Measurements from ENCODE around the gene MEF2A.

The MEF2A gene

GRCh38 chr15:99605490-99605931, 39.7 kb downstream of the MEF2A start:
- DNase-seq (ENCODE audit: low read depth in 1 of 2, low spot score in 1 of 2), result no peak

DNA sequence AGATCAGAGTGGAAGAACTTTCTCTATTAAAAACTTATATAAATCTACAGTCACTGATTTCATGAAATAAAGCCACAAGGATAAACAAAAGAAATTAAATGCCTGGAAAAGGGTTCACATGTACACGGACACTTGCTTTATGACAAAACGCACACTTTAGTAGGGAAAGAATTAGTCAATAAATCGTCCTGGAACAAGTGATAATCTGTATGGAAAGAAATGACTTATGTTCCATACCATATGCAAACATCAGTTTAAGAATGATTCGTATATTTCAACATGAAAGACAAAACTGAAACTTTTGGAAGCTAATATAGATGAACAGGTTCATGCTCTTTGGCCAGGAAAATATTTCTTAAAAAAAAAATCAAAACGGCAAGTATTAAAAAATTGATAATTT, 40.2 kb downstream of the MEF2A start:
- no peak for DNase-seq (ENCODE audit: low read depth in 1 of 2, low spot score in 1 of 2)

GRCh38 chr15:99606646-99607045, 40.9 kb downstream of the MEF2A start:
- DNase-seq (ENCODE audit: low read depth in 1 of 2, low spot score in 1 of 2), result no peak

DNA sequence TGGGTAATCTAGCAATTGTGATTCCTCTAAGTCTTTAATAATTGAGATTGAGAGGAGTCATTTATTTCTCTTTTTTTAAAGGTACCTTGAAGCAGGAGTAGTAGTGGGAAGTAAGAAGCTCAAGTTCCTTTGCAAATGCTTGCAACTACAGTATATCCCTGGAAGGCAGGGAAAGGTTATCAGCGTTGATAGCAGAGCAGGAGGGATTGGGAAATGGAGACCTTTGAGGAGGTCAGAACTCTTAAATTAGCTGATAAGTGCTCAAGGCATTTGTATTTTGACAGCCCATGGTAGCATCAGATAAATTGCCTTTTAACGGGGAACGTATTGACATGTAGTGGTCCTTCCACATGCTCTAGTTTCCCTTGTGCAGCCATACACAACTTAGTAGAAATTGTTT, 47.7 kb downstream of the MEF2A start:
- DNase-seq (ENCODE audit: low read depth in 1 of 2, low spot score in 1 of 2), result no peak

DNA sequence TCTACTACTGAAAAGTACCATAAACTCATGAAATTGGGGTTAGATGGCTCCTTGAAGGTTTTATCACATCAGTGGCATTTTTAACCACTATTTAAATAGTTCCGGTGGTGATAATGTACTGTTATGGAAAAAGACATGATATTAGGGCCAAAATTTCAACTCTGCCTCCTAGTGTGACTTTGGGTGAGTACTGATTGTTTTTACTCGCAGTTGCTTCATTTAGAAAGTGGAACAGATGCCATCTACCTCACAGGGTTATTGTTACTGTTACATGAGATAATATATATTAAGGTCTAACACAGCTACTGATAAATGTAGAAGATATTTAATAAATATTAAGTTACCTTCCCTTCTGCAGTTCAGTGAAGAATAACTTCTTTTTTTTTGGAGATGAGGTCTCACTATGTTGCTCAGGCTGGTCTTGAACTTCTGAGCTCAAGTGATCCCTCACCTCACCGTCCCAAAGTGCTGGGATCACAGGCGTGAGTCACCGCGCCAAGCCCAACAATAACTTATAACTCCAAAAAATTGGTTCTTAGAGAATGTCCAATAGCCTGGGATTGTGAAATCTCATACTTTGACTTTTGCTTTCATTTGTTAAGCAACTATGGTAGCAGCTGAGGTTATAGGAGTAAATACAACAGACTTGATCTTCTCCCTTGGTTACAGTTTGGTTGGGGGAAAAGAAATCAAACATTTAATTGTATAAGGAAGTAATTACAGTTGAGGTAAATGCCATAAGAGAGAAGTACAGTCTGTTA, 48.3 kb downstream of the MEF2A start:
- DNase-seq (ENCODE audit: low read depth in 1 of 2, low spot score in 1 of 2), result no peak

GRCh38 chr15:99614749-99615288, 49.0 kb downstream of the MEF2A start:
- no peak for DNase-seq (ENCODE audit: low read depth in 1 of 2, low spot score in 1 of 2)

DNA sequence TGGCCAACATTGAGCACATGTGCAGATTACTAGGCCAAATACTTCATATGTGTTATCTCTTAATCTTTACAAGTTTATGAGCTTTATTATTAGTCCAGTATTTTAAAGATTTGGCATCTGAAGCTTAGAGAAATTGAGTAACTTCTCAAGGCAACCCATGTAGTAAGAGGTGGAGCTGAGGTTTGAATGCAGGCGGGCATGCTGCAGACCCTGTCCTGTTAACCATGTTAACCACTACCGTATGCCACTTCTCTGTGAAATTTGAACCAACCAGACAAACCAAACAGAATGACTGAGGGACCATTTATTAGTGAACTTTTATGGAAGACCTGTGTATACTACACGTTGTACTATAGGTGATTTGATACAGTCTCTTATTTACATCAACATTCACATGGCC, 49.7 kb downstream of the MEF2A start:
- no peak for DNase-seq (ENCODE audit: low read depth in 1 of 2, low spot score in 1 of 2)

DNA sequence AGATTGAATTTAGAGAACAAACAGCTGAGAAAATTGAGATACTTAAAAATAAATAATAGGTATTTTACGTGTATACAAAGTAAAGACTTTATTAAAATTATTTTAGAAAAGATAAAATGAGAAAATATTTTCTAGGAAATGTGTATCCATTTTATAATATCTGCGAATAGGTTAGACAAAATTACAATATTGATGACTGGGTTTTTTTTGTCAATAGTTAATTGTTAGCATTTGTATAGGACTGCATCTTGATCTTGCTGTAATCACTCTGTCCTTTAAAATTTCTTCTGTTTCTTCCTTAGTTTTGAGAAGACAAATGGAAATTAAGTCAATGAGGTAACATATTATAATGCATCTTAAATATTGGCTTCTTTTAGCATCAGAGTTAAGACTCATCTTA, 50.3 kb downstream of the MEF2A start:
- DNase-seq (ENCODE audit: low read depth in 1 of 2, low spot score in 1 of 2), result no peak

- no peak for DNase-seq (ENCODE audit: low read depth in 1 of 2, low spot score in 1 of 2)
Observed at GRCh38 chr15:99616773-99617342, 51.1 kb downstream of the MEF2A start.

- DNase-seq (ENCODE audit: low read depth in 1 of 2, low spot score in 1 of 2), result no peak
Observed at GRCh38 chr15:99618941-99619411, 53.2 kb downstream of the MEF2A start.

- DNase-seq (ENCODE audit: low read depth in 1 of 2, low spot score in 1 of 2), result no peak
Observed at GRCh38 chr15:99619712-99620111, 53.9 kb downstream of the MEF2A start.

GRCh38 chr15:99620178-99620577, 54.4 kb downstream of the MEF2A start:
- DNase-seq (ENCODE audit: low read depth in 1 of 2, low spot score in 1 of 2), result no peak

GRCh38 chr15:99621767-99622166, 56.0 kb downstream of the MEF2A start:
- DNase-seq (ENCODE audit: low read depth in 1 of 2, low spot score in 1 of 2), result no peak

- DNase-seq (ENCODE audit: low read depth in 1 of 2, low spot score in 1 of 2), result no peak
Observed at GRCh38 chr15:99628374-99629001, 62.7 kb downstream of the MEF2A start.

DNA sequence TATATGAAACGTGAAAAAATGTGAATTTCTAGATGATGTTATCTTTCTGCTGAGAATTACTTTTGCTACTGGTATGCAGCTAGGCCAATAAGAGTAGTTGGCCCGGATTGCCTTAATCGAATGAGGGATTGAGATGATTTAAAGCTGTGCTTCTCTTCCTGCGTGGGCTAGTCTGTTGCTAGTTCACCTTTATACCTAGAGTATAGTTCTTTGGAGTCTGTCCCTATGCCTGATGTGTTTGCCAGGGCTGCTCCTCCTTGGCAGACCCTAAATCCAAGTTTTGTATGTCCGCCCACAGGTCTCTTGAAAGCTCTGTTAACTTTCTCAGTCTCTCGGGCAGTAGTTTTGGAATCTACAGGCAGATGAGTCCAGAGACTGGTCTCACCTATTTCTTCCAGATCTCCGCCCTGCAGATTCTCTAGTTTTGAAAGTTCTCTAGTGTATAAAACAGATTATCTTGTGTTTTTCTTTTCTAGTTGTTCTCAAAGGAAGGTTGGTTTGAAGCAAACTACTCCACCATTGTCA, 64.9 kb downstream of the MEF2A start:
- no peak for DNase-seq (ENCODE audit: low read depth in 1 of 2, low spot score in 1 of 2)

DNA sequence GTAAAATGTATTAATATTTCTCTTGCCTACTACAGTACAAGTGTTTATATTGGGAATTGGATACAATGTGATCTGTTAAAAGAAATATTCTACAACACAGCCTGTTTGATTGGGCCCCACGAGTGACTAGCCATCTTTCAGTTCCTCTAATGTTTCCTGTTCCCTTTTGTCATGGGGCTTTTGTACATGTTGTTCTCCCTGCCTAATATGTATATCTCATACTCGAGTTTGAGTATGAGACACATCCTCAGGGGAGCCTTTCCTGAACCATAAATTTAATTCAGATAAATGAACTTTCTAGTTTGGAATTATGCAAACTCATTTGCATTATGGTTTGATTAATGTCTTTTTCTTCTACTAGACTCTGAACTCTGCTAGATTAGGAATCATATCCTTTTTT, 65.5 kb downstream of the MEF2A start:
- DNase-seq (ENCODE audit: low read depth in 1 of 2, low spot score in 1 of 2), result no peak

- no peak for DNase-seq (ENCODE audit: low read depth in 1 of 2, low spot score in 1 of 2)
Observed at GRCh38 chr15:99632521-99632920, 66.7 kb downstream of the MEF2A start.

GRCh38 chr15:99633655-99634054, 67.9 kb downstream of the MEF2A start:
- no peak for DNase-seq (ENCODE audit: low read depth in 1 of 2, low spot score in 1 of 2)

DNA sequence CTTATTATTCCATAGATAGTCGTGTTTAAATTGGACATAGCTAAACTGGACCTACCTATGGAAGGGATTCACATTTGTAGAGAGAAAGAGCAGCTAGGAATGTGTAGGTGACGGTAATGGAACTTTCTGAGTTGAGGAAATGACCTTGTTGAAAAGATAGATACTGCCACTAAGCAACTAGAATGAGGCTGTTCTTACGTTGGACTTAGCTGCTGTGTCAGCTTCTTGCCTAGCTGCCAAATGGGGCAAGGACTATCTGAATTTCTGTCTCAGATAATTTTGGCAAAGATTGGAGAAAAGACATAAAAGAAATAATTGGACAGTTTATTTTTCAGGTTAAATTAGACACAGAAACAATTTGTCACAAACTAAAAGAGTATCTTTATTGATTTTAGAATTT, 68.8 kb downstream of the MEF2A start:
- DNase-seq (ENCODE audit: low read depth in 1 of 2, low spot score in 1 of 2), result no peak

DNA sequence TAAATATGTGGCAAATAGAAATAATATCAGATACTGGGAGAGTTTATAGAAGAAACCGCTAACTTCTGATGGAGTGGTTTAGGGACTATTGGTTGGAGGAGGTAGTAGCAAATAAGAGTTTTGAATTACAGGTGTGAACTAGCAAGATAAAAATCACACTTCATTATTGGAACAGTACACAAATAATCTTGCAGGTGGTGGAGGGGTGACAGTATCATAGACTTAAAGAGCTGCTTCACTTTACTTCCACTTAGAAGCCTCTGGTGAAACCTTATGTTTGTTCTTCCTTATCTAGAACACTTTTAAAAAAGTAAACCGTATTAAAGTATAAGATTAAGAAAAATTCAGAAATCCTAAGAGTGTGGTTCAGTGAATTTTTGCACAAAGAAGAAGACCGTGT, 69.4 kb downstream of the MEF2A start:
- no peak for DNase-seq (ENCODE audit: low read depth in 1 of 2, low spot score in 1 of 2)

GRCh38 chr15:99635794-99636193, 70.0 kb downstream of the MEF2A start:
- DNase-seq (ENCODE audit: low read depth in 1 of 2, low spot score in 1 of 2), result no peak
